ENCODE results near the gene GLT8D2. TPM values are rescaled to one million over a fixed set of nuclear protein-coding genes. Genes with fewer than 3 reads are reported as not detected.

GLT8D2 gene
- total RNA-seq, 4 donors from 2014 or later: 8.1 to 31.6 (median 13.8) TPM

GRCh38 chr12:104060791-104061190 is 10.8 kb upstream of the GLT8D2 start:
- ATAC-seq (ENCODE audit: low FRiP score): no peak
- DNase-seq (ENCODE audit: low spot score): no peak
- TF ChIP-seq, protein P1, sequence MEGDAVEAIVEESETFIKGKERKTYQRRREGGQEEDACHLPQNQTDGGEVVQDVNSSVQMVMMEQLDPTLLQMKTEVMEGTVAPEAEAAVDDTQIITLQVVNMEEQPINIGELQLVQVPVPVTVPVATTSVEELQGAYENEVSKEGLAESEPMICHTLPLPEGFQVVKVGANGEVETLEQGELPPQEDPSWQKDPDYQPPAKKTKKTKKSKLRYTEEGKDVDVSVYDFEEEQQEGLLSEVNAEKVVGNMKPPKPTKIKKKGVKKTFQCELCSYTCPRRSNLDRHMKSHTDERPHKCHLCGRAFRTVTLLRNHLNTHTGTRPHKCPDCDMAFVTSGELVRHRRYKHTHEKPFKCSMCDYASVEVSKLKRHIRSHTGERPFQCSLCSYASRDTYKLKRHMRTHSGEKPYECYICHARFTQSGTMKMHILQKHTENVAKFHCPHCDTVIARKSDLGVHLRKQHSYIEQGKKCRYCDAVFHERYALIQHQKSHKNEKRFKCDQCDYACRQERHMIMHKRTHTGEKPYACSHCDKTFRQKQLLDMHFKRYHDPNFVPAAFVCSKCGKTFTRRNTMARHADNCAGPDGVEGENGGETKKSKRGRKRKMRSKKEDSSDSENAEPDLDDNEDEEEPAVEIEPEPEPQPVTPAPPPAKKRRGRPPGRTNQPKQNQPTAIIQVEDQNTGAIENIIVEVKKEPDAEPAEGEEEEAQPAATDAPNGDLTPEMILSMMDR (IDR thresholded peaks at IDR 0.05): no peak

- no peak for DNase-seq (ENCODE audit: low spot score)
Measured at GRCh38 chr12:104059963-104060362, 10.0 kb upstream of the GLT8D2 start.

DNA sequence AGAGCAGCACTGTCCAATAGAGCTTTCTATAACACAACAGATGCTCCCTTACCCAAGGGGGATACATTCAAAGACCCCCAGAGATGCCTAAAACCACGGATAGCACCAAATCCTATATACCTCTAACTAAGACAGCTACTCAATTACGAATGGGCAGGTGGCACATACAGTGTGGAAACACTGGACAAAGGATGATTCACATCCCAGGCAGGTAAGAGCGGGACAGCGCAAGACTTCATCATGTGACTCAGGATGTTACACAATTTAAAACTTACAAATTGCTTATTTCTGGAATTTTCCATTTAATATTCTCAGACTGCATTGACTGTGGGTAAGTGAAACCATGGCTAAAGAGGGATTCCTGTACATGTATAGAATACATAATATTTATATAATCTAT is 8.8 kb upstream of the GLT8D2 start:
- DNase-seq (ENCODE audit: low spot score) (no peak), ATAC-seq (ENCODE audit: low FRiP score) (no peak)
- TF ChIP-seq, protein P1 (IDR thresholded peaks at IDR 0.05): no peak

More at GRCh38 chr12:104059963-104060362, 10.0 kb upstream of the GLT8D2 start:
- ATAC-seq (ENCODE audit: low FRiP score): no peak
- TF ChIP-seq, protein P1 (IDR thresholded peaks at IDR 0.05): no peak

GRCh38 chr12:104057771-104058197 is 7.8 kb upstream of the GLT8D2 start:
- DNase-seq (ENCODE audit: low spot score): no peak
- ATAC-seq (ENCODE audit: low FRiP score): no peak
- TF ChIP-seq, protein P1 (IDR thresholded peaks at IDR 0.05): no peak

GRCh38 chr12:104056419-104056972 is 6.5 kb upstream of the GLT8D2 start:
- TF ChIP-seq, protein P1 (IDR thresholded peaks at IDR 0.05): no peak
- peak; percentile 12 for ATAC-seq (ENCODE audit: low FRiP score)
- no peak for DNase-seq (ENCODE audit: low spot score)

DNA sequence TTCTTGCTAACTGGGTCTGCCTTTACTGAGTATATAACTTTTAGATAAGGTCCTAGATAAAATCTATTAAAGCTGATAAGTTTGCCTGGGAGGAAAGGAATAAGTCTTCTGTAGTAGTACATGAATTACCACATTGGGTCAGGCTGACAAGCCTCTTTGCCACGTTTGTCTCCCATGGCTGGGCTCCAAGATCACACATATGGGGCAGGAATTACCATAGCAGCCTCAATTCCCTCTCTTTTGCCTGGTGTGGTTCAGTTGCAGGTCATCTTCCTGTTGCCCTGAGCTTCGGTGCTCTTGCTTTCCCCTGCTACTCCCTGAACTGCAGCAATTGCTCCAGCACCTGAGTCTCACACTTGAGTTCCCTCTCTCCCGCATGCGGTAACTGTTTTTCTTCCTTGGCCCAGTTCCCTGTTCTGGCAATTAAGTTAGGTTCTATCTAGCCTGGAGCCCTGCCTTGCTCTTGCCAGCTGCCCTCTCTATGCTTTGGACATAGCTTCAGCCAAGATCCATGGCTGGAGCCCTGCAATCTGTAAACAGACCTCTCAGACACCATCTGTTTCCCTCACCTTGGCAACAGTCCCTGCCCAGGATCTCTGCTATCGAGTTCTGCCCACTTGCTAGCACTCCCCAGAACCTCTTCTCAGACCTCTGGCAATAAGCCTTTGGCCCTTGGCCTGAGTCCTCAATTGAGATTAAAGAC is 5.8 kb upstream of the GLT8D2 start:
- peak; percentile 27 for DNase-seq (ENCODE audit: low spot score)
- TF ChIP-seq, protein P1 (IDR thresholded peaks at IDR 0.05): no peak
- ATAC-seq (ENCODE audit: low FRiP score): peak; percentile 86

Data from omental fat pad (tissue), 4 donors.